SK-N-SH treated with all-trans-retinoic acid at 6 μM for 48 hours (cell line): ENCODE measurements around the gene HSF2.

Experiments used
- ATAC-seq: fragments of 200-7000 bp; cut with Tn5 transposase; 3 replicates; pipeline ENCODE4 v1.9.1; 2020; ENCODE audit warnings: mild to moderate bottlenecking, moderate library complexity
- ARNTL ChIP-seq: fragments of 450-650 bp; formaldehyde crosslinking; IDR thresholded peaks from 2 replicates; pipeline ENCODE4 v1.5.0; 2020; ENCODE audit warnings: low read depth, mild to moderate bottlenecking, moderate library complexity, borderline replicate concordance
- BACH2 ChIP-seq: fragments of 250-450 bp; sonication (Bioruptor Pico); IDR thresholded peaks from 2 replicates; pipeline ENCODE4 v1.9.0; 2021; ENCODE audit warnings: mild to moderate bottlenecking, borderline replicate concordance
- ESRRG ChIP-seq: fragments of 250-450 bp; sonication (Bioruptor Pico); IDR thresholded peaks from 2 replicates; pipeline ENCODE4 v1.6.1; 2021; ENCODE audit warnings: mild to moderate bottlenecking
- GLIS3 ChIP-seq: fragments of 250-450 bp; sonication (Bioruptor Pico); IDR thresholded peaks from 2 replicates; pipeline ENCODE4 v1.5.0; 2020; ENCODE audit warnings: mild to moderate bottlenecking, moderate library complexity
- ISL1 ChIP-seq: fragments of 250-450 bp; sonication (Bioruptor Pico); IDR thresholded peaks from 2 replicates; pipeline ENCODE4 v2.1.2; 2022; ENCODE audit warnings: mild to moderate bottlenecking, moderate library complexity
- OSR1 ChIP-seq: fragments of 250-450 bp; sonication (Bioruptor Pico); IDR thresholded peaks from 2 replicates; pipeline ENCODE4 v1.8.0; 2022; ENCODE audit warnings: moderate library complexity, mild to moderate bottlenecking, inconsistent platforms
- PPARA ChIP-seq: fragments of 250-450 bp; sonication (Bioruptor Pico); IDR thresholded peaks from 2 replicates; pipeline ENCODE4 v1.5.0; 2020; ENCODE audit warnings: mild to moderate bottlenecking, borderline replicate concordance
- RARB ChIP-seq: fragments of 250-450 bp; sonication (Bioruptor Pico); IDR thresholded peaks from 2 replicates; pipeline ENCODE4 v1.8.0; 2021; ENCODE audit warnings: mild to moderate bottlenecking, moderate library complexity
- SNAI2 ChIP-seq: fragments of 250-450 bp; sonication (Bioruptor Pico); IDR thresholded peaks from 2 replicates; pipeline ENCODE4 v1.5.0; 2020; ENCODE audit warnings: mild to moderate bottlenecking, moderate library complexity
- TCF4 ChIP-seq: fragments of 250-450 bp; sonication (Bioruptor Pico); IDR thresholded peaks from 2 replicates; pipeline ENCODE4 v1.8.0; 2021; ENCODE audit warnings: mild to moderate bottlenecking, moderate library complexity, borderline replicate concordance
- TOX ChIP-seq: fragments of 250-450 bp; sonication (Bioruptor Pico); IDR thresholded peaks from 2 replicates; pipeline ENCODE4 v1.8.0; 2021; ENCODE audit warnings: mild to moderate bottlenecking, moderate library complexity, borderline replicate concordance
- ZC3H10 ChIP-seq: fragments of 250-450 bp; sonication (Bioruptor Pico); IDR thresholded peaks from 2 replicates; pipeline ENCODE4 v1.5.1; 2021; ENCODE audit warnings: mild to moderate bottlenecking, moderate library complexity
- ZFP3 ChIP-seq: fragments of 250-450 bp; sonication (Bioruptor Pico); IDR thresholded peaks from 2 replicates; pipeline ENCODE4 v1.5.0; 2020; ENCODE audit warnings: mild to moderate bottlenecking, moderate library complexity
- ZFP30 ChIP-seq: fragments of 450-650 bp; formaldehyde crosslinking; IDR thresholded peaks from 2 replicates; pipeline ENCODE4 v1.5.0; 2022; ENCODE audit warnings: mild to moderate bottlenecking, moderate library complexity
- ZNF565 ChIP-seq: fragments of 450-650 bp; formaldehyde crosslinking; conservative IDR thresholded peaks from 2 replicates; pipeline ENCODE4 v1.5.0; 2020; ENCODE audit warnings: low read depth, mild to moderate bottlenecking, moderate library complexity
- ZNF70 ChIP-seq: fragments of 450-650 bp; formaldehyde crosslinking; IDR thresholded peaks from 2 replicates; pipeline ENCODE4 v1.5.0; 2020; ENCODE audit warnings: mild to moderate bottlenecking, moderate library complexity
- ZNF8 ChIP-seq: fragments of 450-650 bp; formaldehyde crosslinking; IDR thresholded peaks from 2 replicates; pipeline ENCODE4 v1.5.0; 2020; ENCODE audit warnings: mild to moderate bottlenecking, moderate library complexity
- TF ChIP-seq, protein P1 (sequence below): fragments of 250-450 bp; sonication (Bioruptor Pico); IDR thresholded peaks from 2 replicates; pipeline ENCODE4 v1.8.0; 2020; ENCODE audit warnings: mild to moderate bottlenecking, moderate library complexity, borderline replicate concordance
- TF ChIP-seq, protein P2 (sequence below): fragments of 250-450 bp; sonication (Bioruptor Pico); IDR thresholded peaks from 2 replicates; pipeline ENCODE4 v1.5.0; 2020; ENCODE audit warnings: mild to moderate bottlenecking, moderate library complexity
- TF ChIP-seq, protein P3 (sequence below): fragments of 250-450 bp; sonication (Bioruptor Pico); IDR thresholded peaks from 2 replicates; pipeline ENCODE4 v1.8.0; 2021; ENCODE audit warnings: low read depth, mild to moderate bottlenecking, moderate library complexity, borderline replicate concordance

Gene HSF2

DNA sequence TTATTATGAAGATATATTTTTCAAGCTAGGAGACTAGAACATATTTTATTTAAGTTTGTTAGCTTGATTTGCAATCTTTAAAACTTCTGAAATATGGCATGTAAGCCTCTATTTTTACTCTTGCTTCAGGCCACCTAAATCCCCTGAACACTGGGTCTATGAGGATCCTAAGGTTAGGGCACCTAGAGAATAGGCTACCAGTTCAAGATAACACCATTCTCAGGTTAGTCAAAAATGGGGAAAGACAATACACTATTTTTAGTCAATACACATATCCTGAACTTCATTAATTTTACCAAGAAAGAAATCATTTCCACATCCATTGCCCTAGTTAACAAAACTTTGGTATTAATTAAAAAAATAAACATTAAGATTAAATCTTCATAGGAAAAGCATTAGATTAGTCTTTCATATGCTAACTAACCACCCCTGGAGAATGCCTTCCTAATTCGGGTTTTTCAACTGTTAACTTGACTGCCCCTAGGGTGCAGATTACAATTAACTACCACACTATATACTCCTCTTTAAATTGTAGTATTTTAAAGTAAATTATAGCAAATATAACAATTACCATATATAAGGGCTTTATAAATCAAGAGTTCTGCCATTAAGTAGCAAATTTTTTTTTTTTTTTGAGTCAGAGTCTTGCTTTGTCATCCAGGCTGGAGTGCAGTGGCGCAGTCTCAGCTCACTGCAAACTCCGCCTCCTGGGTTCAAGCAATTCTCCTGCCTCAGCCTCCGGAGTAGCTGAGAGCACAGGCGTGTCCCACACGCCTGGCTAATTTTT is 6.7 kb upstream of the HSF2 start:
- ATAC-seq: no peak
- TF ChIP-seq RARB (CRISPR knock-in tag): no peak
- TF ChIP-seq OSR1 (CRISPR knock-in tag): no peak
- TF ChIP-seq TOX (CRISPR knock-in tag): no peak
- TF ChIP-seq ISL1 (CRISPR knock-in tag): no peak
- no peak for TF ChIP-seq ZFP3 (CRISPR knock-in tag)
- TF ChIP-seq, protein P1, sequence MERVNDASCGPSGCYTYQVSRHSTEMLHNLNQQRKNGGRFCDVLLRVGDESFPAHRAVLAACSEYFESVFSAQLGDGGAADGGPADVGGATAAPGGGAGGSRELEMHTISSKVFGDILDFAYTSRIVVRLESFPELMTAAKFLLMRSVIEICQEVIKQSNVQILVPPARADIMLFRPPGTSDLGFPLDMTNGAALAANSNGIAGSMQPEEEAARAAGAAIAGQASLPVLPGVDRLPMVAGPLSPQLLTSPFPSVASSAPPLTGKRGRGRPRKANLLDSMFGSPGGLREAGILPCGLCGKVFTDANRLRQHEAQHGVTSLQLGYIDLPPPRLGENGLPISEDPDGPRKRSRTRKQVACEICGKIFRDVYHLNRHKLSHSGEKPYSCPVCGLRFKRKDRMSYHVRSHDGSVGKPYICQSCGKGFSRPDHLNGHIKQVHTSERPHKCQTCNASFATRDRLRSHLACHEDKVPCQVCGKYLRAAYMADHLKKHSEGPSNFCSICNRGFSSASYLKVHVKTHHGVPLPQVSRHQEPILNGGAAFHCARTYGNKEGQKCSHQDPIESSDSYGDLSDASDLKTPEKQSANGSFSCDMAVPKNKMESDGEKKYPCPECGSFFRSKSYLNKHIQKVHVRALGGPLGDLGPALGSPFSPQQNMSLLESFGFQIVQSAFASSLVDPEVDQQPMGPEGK (CRISPR knock-in tag): no peak
- TF ChIP-seq TCF4: no peak
- no peak for TF ChIP-seq ZNF565 (CRISPR knock-in tag)
- TF ChIP-seq ZC3H10: no peak
- no peak for TF ChIP-seq ARNTL (CRISPR knock-in tag)
- no peak for TF ChIP-seq GLIS3
- TF ChIP-seq BACH2: no peak
- no peak for TF ChIP-seq ZNF70 (CRISPR knock-in tag)
- TF ChIP-seq, protein P2, sequence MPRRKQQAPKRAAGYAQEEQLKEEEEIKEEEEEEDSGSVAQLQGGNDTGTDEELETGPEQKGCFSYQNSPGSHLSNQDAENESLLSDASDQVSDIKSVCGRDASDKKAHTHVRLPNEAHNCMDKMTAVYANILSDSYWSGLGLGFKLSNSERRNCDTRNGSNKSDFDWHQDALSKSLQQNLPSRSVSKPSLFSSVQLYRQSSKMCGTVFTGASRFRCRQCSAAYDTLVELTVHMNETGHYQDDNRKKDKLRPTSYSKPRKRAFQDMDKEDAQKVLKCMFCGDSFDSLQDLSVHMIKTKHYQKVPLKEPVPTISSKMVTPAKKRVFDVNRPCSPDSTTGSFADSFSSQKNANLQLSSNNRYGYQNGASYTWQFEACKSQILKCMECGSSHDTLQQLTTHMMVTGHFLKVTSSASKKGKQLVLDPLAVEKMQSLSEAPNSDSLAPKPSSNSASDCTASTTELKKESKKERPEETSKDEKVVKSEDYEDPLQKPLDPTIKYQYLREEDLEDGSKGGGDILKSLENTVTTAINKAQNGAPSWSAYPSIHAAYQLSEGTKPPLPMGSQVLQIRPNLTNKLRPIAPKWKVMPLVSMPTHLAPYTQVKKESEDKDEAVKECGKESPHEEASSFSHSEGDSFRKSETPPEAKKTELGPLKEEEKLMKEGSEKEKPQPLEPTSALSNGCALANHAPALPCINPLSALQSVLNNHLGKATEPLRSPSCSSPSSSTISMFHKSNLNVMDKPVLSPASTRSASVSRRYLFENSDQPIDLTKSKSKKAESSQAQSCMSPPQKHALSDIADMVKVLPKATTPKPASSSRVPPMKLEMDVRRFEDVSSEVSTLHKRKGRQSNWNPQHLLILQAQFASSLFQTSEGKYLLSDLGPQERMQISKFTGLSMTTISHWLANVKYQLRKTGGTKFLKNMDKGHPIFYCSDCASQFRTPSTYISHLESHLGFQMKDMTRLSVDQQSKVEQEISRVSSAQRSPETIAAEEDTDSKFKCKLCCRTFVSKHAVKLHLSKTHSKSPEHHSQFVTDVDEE (CRISPR knock-in tag): no peak
- TF ChIP-seq, all 23 proteins: peak for 0

DNA sequence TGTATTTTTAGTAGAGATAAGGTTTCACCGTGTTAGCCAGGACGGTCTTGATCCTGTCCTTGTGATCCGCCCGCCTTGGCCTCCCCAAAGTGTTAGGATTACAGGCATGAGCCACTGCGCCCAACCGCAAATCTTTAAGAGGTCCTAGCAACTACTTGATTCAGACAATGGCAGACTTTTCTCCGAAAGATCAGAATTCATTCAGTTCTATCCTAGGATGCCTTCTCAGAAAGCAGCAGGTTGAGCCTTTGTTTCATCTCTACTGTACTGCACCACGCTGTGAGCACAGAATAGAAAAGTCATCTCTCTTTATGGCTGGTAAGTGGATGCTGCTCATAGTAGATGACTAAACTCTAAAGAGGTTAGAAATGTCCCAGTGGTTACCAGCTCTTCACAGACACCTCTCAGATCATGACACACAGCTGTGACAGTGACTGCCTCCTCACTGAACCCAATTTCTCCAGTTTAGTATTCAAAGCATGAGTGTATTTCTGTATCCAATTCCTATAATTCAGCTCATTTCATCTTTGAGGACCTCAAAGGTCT is 6.0 kb upstream of the HSF2 start:
- no peak for ATAC-seq
- TF ChIP-seq ESRRG: no peak
- TF ChIP-seq ZNF565 (CRISPR knock-in tag): no peak
- no peak for TF ChIP-seq ZFP3 (CRISPR knock-in tag)
- TF ChIP-seq SNAI2 (CRISPR knock-in tag): no peak
- TF ChIP-seq, protein P3, sequence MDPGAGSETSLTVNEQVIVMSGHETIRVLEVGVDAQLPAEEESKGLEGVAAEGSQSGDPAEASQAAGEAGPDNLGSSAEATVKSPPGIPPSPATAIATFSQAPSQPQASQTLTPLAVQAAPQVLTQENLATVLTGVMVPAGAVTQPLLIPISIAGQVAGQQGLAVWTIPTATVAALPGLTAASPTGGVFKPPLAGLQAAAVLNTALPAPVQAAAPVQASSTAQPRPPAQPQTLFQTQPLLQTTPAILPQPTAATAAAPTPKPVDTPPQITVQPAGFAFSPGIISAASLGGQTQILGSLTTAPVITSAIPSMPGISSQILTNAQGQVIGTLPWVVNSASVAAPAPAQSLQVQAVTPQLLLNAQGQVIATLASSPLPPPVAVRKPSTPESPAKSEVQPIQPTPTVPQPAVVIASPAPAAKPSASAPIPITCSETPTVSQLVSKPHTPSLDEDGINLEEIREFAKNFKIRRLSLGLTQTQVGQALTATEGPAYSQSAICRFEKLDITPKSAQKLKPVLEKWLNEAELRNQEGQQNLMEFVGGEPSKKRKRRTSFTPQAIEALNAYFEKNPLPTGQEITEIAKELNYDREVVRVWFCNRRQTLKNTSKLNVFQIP (CRISPR knock-in tag): no peak
- TF ChIP-seq RARB (CRISPR knock-in tag): no peak
- TF ChIP-seq BACH2: no peak
- TF ChIP-seq PPARA (CRISPR knock-in tag): no peak
- no peak for TF ChIP-seq TCF4
- TF ChIP-seq ZNF70 (CRISPR knock-in tag): no peak
- no peak for TF ChIP-seq ZNF8

DNA sequence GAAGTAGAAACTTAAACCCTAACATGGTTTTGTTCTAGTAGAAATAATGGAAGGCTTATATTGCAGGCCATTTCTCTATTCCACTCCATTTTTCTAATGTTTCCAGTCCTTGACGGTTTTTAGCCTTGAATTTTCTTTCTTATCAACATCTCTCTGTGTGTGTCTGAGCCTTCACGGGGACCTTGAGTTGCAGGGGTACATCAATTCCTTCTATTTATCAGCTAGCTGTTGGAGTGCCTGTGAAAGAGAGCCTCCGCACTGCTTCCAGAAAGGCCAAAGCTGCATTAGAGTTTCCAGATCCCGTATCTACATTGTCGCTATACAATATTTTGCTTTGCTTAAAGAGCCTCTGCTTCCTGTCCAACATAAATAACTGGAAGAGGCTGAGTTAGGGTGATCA is 5.4 kb upstream of the HSF2 start:
- ATAC-seq: no peak
- TF ChIP-seq BACH2 (no peak), ZNF565 (CRISPR knock-in tag) (no peak)

DNA sequence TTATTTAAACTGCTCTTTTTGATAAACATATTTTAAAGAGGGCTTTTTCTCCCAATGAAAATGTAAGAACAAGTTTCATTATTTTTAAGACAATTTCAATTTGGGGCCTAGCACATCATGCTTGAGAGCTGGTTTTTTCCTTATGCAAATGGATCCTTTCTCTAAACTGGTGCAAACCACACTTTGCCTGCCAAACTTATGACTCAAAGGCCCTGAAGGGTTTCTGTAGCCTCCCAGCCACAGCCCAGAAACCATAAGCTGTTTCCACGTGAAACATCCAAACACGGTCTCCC is 451 bp upstream of the HSF2 start:
- TF ChIP-seq, protein P1 (CRISPR knock-in tag): no peak
- no peak for TF ChIP-seq ZFP30
- ATAC-seq: no peak
